Lower leg skin (tissue), 4 donors: ENCODE measurements around the gene ODF4. TPM values are rescaled to one million over a fixed set of nuclear protein-coding genes. Genes with fewer than 3 reads are reported as not detected.

Experiments used
- DNase-seq, 2 donors: peaks; one replicate each; pipeline ENCODE4 v3.0.0-alpha.2; 2019; ENCODE audit warnings: low spot score in 2 of 2
- H3K4me3 ChIP-seq: fragments of 200-600 bp; sonication (generic); 2 replicates; pipeline ENCODE4 v1.5.1; 2017; ENCODE audit warnings: mild to moderate bottlenecking, low read depth; ENCODE audit not compliant: poor library complexity, severe bottlenecking
- POLR2A ChIP-seq, 2 donors: fragments of 450-650 bp; IDR thresholded peaks; one replicate each; pipeline ENCODE4 v1.6.1; 2016 to 2017; ENCODE audit warnings: antibody characterized with exemption in 2 of 2, mild to moderate bottlenecking in 1 of 2, moderate library complexity in 1 of 2
- WGBS, 2 donors: methylation state at CpG; one replicate each; pipeline ENCODE4 v1.1.5; 2018; 5-methylcytosine and 5-hydroxymethylcytosine counted together
- intact Hi-C: fragments of 100-400 bp; cut with DNase I; formaldehyde crosslinking; loops from one replicate; pipeline ENCODE4 v1.15.0; 2023; ENCODE audit warnings: low total_unique reads
- total RNA-seq, 4 donors: library from RNA; depleted of rRNA; stranded (reverse); fragments of >200 nt; gene quantifications; one replicate each; pipeline ENCODE4 v1.1.0, GENCODE V29; 2016
- TF ChIP-seq, protein P1 (sequence below), 3 donors: fragments of 450-650 bp; IDR thresholded peaks; one replicate each; pipeline ENCODE4 v1.5.1; 2016; ENCODE audit warnings: antibody characterized with exemption in 3 of 3, mild to moderate bottlenecking in 3 of 3, moderate library complexity in 2 of 3

The ODF4 gene, protein sequence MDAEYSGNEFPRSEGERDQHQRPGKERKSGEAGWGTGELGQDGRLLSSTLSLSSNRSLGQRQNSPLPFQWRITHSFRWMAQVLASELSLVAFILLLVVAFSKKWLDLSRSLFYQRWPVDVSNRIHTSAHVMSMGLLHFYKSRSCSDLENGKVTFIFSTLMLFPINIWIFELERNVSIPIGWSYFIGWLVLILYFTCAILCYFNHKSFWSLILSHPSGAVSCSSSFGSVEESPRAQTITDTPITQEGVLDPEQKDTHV
- not detected for total RNA-seq

DNA sequence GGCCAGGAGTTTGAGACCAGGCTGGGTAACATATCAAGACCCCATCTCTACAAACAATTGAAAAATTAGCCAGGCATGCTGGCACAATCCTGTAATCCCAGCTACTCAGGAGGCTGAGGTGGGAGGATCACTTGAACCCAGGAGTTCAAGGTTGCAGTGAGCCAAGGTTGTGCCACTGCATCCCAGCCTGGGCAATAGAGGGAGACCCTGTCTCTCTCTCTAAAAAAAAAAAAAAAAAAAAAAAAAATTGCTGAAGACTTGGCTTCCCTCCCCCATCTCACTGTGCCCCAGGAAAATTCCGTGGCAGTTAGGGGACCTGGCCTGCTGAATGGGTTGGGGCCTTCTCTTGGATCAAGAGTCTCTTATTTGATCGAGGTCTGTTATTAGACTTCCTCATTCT, at the start of gene ODF4:
TSS of gene ODF4 (plus strand) at position 301 of the 400 bp plus-strand sequence. CDS start 212 bp downstream, outside the sequence.
- intact Hi-C loops, result no loop called here
- WGBS, 2 donors, result 78 to 85% methylated on average over 2 of the region's 2 CpGs
- TF ChIP-seq, protein P1, sequence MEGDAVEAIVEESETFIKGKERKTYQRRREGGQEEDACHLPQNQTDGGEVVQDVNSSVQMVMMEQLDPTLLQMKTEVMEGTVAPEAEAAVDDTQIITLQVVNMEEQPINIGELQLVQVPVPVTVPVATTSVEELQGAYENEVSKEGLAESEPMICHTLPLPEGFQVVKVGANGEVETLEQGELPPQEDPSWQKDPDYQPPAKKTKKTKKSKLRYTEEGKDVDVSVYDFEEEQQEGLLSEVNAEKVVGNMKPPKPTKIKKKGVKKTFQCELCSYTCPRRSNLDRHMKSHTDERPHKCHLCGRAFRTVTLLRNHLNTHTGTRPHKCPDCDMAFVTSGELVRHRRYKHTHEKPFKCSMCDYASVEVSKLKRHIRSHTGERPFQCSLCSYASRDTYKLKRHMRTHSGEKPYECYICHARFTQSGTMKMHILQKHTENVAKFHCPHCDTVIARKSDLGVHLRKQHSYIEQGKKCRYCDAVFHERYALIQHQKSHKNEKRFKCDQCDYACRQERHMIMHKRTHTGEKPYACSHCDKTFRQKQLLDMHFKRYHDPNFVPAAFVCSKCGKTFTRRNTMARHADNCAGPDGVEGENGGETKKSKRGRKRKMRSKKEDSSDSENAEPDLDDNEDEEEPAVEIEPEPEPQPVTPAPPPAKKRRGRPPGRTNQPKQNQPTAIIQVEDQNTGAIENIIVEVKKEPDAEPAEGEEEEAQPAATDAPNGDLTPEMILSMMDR (IDR thresholded peaks at IDR 0.05), result no peak
- TF ChIP-seq POLR2A (IDR thresholded peaks at IDR 0.05), result no peak
- no peak for DNase-seq
- peak within 1 kb of the TSS; percentile 9 for H3K4me3 ChIP-seq

DNA sequence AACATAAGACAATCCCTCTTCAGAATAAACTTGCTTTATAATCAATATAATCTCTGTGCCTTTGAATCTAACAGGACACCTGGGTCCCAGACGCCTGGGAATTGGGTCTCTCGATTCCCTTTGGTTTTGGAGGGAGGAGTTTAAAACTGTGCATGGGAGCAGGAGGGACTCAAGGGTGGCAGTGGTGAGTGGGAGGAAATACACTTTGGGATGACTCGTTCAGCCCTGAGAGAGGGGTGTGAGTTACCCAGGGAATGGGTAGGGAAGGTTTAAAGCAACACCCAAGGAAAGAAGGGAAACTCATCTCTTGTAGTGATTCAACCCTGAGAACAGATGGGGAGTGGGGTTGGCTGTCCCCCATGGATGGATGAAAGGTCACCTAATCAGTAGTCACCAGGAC, 49.6 kb upstream of the ODF4 start:
- H3K4me3 ChIP-seq, result no peak overlapping the region
- DNase-seq, result no peak
- intact Hi-C loops, result no loop called here
- WGBS, 2 donors, result 37 to 63% methylated on average over 3 of the region's 3 CpGs
- TF ChIP-seq POLR2A (IDR thresholded peaks at IDR 0.05), result no peak
- TF ChIP-seq, protein P1 (IDR thresholded peaks at IDR 0.05), result no peak

DNA sequence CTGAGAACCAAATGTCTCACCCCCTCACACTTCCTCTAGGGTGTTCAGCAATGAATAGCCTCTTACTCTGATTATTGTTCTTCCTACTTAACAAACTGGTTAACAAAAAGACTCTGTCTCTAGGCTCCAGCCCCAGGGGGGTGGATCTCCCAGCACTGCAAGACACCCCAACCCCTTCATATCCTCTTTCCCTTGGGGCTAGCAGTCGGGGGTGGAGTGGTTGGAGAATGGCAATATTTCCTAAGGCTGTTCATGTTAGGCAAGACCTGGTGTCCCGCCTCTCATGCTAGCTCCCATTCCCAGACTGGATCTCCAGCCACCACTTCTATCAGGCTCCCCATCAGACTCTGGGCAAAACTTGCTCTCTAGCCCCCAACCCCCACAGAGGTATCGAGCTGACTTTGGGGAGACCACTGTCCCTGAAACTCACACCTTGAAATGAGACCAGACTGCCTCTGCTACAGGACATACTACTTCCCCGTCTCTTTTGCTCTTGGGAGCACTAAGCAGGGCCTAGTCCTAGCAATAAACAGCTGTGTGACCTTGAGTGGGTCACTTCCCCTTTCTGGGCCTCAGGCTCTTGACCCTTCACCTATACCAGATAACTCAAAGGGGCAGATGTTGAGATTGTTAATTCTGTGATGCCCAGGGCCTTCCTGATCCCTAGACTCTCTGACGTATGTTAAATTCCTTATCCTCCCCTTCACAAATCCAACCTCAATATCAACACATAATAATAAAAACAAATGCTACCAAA, 46.8 kb upstream of the ODF4 start:
- TF ChIP-seq, protein P1 (IDR thresholded peaks at IDR 0.05), result no peak
- TF ChIP-seq POLR2A (IDR thresholded peaks at IDR 0.05), result no peak
- no peak for DNase-seq
- no peak overlapping the region for H3K4me3 ChIP-seq
- WGBS, 2 donors, result 75 to 79% methylated on average over 5 of the region's 5 CpGs
- intact Hi-C loops, result no loop called here

DNA sequence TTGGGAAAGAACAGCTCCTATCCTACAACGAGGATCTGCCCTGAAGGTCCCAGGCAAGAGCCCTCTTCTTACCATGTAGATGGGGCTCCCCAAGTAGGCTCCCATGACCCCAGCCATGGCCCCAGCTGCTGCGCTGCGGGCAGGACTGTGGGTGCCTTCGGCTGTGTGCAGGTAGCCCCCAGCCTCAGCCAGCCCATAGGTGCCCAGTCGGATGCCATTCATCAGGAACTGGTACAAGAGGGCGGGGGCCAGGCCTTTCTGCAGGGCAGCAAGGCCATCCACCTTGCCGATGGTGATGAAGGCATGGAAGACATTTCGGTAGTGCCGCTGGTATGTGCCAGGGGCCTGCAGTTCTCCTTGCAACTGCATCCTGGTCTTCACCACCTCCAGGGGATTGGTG, 45.3 kb upstream of the ODF4 start:
- WGBS, 2 donors, result 90 to 92% methylated on average over 6 to 9 of the region's 9 CpGs
- no peak for TF ChIP-seq POLR2A (IDR thresholded peaks at IDR 0.05)
- TF ChIP-seq, protein P1 (IDR thresholded peaks at IDR 0.05), result no peak
- intact Hi-C loops, result no loop called here
- no peak for DNase-seq
- H3K4me3 ChIP-seq, result no peak overlapping the region

DNA sequence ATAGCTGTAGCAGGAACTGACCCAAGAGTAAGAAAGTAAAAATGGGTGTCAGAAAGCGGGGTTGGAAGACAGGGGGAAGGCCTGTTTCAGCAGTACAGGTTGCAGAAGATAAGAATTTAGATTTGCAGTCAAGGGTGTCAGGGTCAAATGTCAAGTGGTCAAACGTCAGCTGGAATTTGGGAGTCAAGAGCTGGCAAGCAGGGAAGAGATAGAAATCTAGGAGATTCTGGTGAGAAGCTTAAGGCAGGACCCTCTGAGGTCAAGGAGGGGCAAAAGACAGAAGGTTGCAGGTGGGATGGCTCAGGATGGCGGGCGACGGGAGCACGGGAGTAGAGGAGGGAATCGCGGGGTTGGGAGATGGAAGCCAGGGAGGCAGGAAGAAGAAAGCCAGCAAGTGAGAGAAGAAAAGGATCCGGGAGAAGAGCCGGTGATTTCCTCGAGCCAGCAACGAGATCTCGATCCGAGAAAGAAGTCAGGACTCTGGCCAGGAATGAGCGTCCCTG, 44.8 kb upstream of the ODF4 start:
- intact Hi-C loops, result no loop called here
- no peak for DNase-seq
- 7 to 9% methylated on average over 15 of the region's 15 CpGs for WGBS, 2 donors
- TF ChIP-seq POLR2A (IDR thresholded peaks at IDR 0.05), result no peak
- TF ChIP-seq, protein P1 (IDR thresholded peaks at IDR 0.05), result no peak
- H3K4me3 ChIP-seq, result no peak overlapping the region
